GM19023 (cell line): ENCODE measurements around the gene OTOP1.
"Not testable (repeated sequence)": the region's sequence is repeated elsewhere in the genome, so short reads cannot be mapped to it uniquely, and the experiment has no call there.

Source experiments
- ATAC-seq: cut with Tn5 transposase; IDR thresholded peaks from one replicate; pipeline ENCODE4 v1.9.1; 2021; ENCODE audit warnings: mild to moderate bottlenecking, moderate library complexity; ENCODE audit not compliant: unreplicated experiment

The OTOP1 gene

DNA sequence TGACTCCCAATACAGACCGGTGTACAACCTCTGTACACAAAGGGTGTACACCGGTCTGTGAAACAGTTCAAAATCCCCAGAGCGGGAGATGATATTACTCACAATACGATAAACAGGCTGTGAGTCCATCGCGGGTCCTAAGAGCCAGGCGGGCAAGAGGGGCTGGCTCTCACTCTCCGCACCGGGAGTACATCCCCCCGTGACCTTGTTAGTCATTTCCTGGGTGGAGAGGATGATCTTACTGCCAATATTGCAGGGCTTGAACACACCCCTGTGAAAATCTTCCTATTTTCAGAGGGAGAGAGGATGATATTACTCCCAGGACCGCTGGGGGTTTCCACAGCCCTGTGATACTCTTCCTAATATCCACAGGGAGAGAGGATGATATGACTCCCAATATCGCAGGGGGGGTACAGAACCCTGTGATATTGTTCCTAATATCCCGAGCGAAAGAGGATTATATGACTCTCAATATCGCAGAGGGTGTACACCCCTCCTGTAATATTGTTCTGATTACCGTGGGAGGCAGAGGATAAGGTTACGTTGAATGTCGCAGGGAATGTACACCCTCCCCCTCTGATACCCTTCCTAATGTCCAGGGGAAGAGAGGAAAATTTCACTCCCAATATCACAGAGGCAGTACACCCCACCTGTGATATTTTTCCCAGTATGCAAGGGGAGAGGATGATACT, 60.9 kb downstream of the OTOP1 start:
- not testable (repeated sequence) for ATAC-seq

DNA sequence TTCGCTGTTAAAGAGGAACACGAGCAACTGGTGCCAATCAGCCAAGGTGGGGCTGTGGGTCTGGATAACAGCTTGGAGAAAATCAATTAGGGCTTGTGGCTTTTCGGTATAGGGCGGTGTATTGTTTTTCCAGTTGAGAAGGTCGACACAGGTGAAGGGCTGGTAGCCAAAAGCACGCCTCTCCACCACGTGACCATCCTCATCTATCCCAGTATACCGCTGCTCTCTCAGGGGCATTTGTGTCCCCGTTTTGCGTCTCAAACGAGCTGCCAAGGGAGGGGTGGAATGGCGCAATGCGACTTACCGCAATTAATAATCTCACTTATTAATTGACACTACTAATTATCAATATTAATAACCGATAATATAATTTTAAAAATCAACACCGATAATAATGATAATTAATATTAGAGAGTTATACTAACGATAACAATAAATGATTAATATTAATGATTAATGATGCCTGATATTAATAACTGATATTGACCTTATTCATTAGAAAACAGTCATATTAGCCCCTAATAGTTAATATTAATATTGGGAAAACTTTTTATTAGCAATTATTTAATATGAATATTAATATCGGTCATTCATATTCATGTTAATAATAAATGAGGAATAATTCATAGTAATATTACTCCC, 62.1 kb downstream of the OTOP1 start:
- not testable (repeated sequence) for ATAC-seq

DNA sequence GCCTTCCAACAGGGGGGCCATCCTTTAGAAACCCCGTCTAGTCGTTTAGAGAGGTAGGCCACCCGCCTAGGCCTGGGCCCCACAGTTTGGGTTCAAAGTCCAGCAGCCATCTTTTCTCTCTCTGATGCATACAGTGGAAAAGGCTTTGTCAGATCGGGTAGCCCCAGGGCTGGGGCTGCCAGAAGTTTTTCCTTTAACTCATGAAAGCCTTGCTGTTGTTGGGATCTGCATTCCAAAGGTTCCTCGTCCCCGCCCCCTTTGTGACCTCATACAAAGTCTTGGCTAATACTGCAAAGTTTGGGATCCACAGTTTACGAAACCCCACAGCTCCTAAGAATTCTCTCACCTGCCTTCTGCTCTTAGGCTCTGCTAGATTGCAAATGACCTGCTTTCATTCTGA, 64.5 kb downstream of the OTOP1 start:
- not testable (repeated sequence) for ATAC-seq

DNA sequence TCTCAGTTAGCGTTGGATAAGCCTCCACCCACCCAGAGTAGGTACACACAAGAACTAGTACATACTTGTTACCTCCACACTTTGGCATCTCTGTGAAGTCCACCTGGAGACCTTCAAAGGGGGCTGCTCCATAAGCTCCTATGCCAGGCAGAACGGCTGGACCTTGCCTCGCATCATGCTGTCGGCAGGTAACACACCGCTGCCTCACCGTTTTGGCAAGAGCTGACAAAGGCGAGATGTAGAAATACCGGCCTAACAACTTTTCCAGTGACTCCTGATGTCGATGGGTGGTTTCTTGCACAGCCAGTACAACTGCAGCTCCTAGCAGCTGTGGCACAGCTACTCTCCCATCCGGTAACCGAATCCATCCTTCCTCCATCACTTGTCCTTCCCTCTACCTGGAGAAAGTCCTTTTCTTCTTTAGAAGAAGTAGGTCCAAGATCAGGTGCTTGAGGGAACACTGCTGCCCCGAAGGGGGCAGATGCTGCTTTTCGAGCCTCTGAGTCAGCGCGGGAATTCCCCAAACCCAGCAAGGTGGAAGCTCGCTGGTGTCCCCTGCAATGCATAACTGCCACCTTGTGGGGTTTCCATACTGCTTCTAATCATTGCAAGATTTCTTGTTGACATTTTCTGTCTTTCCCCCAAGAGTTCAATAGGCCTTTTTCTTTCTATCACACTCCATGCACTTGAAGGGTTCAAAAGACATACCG, 65.6 kb downstream of the OTOP1 start:
- not testable (repeated sequence) for ATAC-seq

DNA sequence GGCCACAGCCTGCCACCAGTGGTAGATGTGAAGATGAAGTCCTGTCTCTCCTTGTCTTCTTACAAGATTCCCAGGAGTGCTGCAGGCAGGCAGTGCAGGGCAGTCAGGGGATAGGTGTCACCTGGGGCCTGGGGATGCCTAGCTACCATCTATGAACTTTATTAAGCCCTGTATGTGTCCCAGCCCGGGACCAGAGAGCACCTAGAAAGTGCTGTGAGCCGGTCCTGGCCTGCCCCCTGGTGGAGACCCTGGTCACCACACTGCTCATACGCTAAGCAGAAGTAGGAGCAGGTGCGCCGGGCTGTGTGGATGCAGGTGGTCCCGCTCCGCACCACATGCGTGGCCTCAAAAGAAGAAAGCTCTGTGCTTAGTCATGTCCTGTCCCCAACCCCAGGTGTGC, 81.1 kb downstream of the OTOP1 start:
- ATAC-seq, result not testable (repeated sequence)

DNA sequence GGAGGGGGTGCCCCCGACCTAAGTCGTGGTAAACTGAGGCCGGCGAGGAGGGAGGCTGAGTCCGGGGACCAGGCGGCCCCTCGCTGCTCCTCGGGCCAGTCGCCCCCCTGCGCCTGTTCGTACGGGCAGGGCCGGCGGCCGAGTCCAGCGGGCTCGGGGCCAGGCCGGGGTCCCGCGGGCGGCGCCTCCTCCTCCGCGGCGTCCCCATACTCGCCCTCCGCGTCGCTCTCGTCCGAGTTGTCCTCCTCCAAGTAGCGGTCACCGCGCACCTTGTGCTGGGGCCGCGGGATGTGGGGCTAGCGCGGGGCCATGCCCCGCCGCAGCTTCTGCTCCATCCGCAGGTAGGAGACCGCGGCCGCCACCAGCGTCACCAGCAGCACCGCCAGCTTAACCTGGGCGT, 83.4 kb downstream of the OTOP1 start:
- not testable (repeated sequence) for ATAC-seq

DNA sequence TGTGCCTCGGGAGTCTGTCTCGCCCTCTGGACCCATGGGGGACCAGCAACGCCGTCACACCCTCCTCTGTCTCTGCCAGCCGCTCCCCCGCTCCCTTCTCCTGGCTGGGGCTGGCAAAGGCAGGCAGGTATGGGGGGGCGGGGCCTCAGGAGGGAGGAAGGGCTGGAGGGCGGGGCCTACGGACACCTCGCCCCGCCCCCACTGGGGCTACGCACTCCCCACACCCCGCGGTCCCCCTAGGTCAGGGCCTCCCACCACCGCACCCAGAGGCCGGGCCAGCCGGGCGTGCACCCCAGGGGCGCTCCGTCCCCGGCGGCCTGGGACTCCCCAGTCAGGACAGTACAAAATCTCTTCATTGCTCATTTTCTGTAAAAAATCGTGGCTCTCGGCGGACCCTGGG, 84.0 kb downstream of the OTOP1 start:
- ATAC-seq, result not testable (repeated sequence)

DNA sequence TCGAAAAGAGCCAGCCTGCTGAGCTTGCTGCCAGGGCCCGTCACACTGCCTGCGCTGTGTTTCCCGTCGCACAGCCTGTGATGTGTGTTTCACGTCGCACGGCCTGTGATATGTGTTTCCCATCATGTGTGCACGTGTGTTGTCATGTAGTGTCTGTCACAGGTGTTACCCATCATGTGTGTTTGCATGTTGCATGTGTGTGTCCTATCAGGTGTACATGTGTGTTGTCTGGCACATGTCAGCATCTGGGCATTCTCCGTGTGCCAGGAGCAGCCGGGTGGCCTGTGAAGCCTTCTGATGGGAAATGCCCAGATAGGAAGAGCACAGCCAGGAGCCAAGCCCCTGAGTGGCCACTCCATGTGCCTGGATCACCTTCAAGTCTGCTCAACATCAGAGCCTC, 85.5 kb downstream of the OTOP1 start:
- ATAC-seq, result not testable (repeated sequence)
